ENCODE results near the gene DSG3.

The DSG3 gene

GRCh38 chr18:31417850-31418249, 29.7 kb upstream of the DSG3 start:
- TF ChIP-seq TAF1 (IDR thresholded peaks at IDR 0.05; ENCODE audit: borderline replicate concordance, insufficient read depth, low read length) (no peak), REST (IDR thresholded peaks at IDR 0.05; ENCODE audit: insufficient read depth in 1 of 2, low read depth in 2 of 2, low read length in 2 of 2) (no peak), FOXP2 (optimal IDR thresholded peaks at IDR 0.05; ENCODE audit: borderline replicate concordance, extremely low read depth, extremely low read length, insufficient read depth) (no peak), POLR2AphosphoS5 (IDR thresholded peaks at IDR 0.05; ENCODE audit: low read depth, low read length) (no peak), SIN3A (IDR thresholded peaks at IDR 0.05; ENCODE audit: borderline replicate concordance, insufficient read depth, low read length) (no peak)

GRCh38 chr18:31419457-31419932, 28.0 kb upstream of the DSG3 start:
- TF ChIP-seq POLR2AphosphoS5 (IDR thresholded peaks at IDR 0.05; ENCODE audit: low read depth, low read length) (no peak), REST (IDR thresholded peaks at IDR 0.05; ENCODE audit: insufficient read depth in 1 of 2, low read depth in 2 of 2, low read length in 2 of 2) (no peak), TAF1 (IDR thresholded peaks at IDR 0.05; ENCODE audit: borderline replicate concordance, insufficient read depth, low read length) (no peak), FOXP2 (optimal IDR thresholded peaks at IDR 0.05; ENCODE audit: borderline replicate concordance, extremely low read depth, extremely low read length, insufficient read depth) (no peak), SIN3A (IDR thresholded peaks at IDR 0.05; ENCODE audit: borderline replicate concordance, insufficient read depth, low read length) (no peak)

- TF ChIP-seq POLR2AphosphoS5 (IDR thresholded peaks at IDR 0.05; ENCODE audit: low read depth, low read length) (no peak), REST (IDR thresholded peaks at IDR 0.05; ENCODE audit: insufficient read depth in 1 of 2, low read depth in 2 of 2, low read length in 2 of 2) (no peak), TAF1 (IDR thresholded peaks at IDR 0.05; ENCODE audit: borderline replicate concordance, insufficient read depth, low read length) (no peak), FOXP2 (optimal IDR thresholded peaks at IDR 0.05; ENCODE audit: borderline replicate concordance, extremely low read depth, extremely low read length, insufficient read depth) (no peak), SIN3A (IDR thresholded peaks at IDR 0.05; ENCODE audit: borderline replicate concordance, insufficient read depth, low read length) (no peak)
These were observed 27.5 kb upstream of the DSG3 start for GRCh38 chr18:31420032-31420431.

- TF ChIP-seq TAF1 (IDR thresholded peaks at IDR 0.05; ENCODE audit: borderline replicate concordance, insufficient read depth, low read length): no peak
- no peak for TF ChIP-seq REST (IDR thresholded peaks at IDR 0.05; ENCODE audit: insufficient read depth in 1 of 2, low read depth in 2 of 2, low read length in 2 of 2)
- no peak for TF ChIP-seq FOXP2 (optimal IDR thresholded peaks at IDR 0.05; ENCODE audit: borderline replicate concordance, extremely low read depth, extremely low read length, insufficient read depth)
- no peak for TF ChIP-seq SIN3A (IDR thresholded peaks at IDR 0.05; ENCODE audit: borderline replicate concordance, insufficient read depth, low read length)
- TF ChIP-seq POLR2AphosphoS5 (IDR thresholded peaks at IDR 0.05; ENCODE audit: low read depth, low read length): no peak
These were observed 27.0 kb upstream of the DSG3 start for GRCh38 chr18:31420524-31420923.

Data from PFSK-1 (cell line).